Trophoblast cell (in vitro differentiated cells and primary cell): Measurements from ENCODE around the gene RPL39L.
A peak's percentile ranks its signal among the peaks of the same experiment; 100 is the strongest.
"Not testable (repeated sequence)": the region's sequence is repeated elsewhere in the genome, so short reads cannot be mapped to it uniquely, and the experiment has no call there.

Source experiments
- DNase-seq, 2 donors: peaks; one replicate each; pipeline ENCODE4 v3.0.0-alpha.2; 2016
- H2AFZ ChIP-seq: 2 replicates; pipeline ENCODE4 v1.6.1; 2013; ENCODE audit warnings: low read length, moderate library complexity, mild to moderate bottlenecking; ENCODE audit not compliant: insufficient read depth, poor library complexity
- H2AK5ac ChIP-seq: 2 replicates; pipeline ENCODE4 v1.6.1; 2013; ENCODE audit warnings: mild to moderate bottlenecking, low read length
- H2BK120ac ChIP-seq: 2 replicates; pipeline ENCODE4 v1.6.1; 2013; ENCODE audit warnings: low read length, mild to moderate bottlenecking, moderate library complexity; ENCODE audit not compliant: insufficient read depth, poor library complexity
- H2BK12ac ChIP-seq: 2 replicates; pipeline ENCODE4 v1.6.1; 2013; ENCODE audit warnings: mild to moderate bottlenecking, low read length, moderate library complexity
- H2BK5ac ChIP-seq: 2 replicates; pipeline ENCODE4 v1.6.1; 2013; ENCODE audit warnings: low read length, low read depth, moderate library complexity, mild to moderate bottlenecking; ENCODE audit not compliant: poor library complexity
- H3K14ac ChIP-seq: 2 replicates; pipeline ENCODE4 v1.6.1; 2013; ENCODE audit warnings: mild to moderate bottlenecking, low read length
- H3K18ac ChIP-seq: 2 replicates; pipeline ENCODE4 v1.6.1; 2013; ENCODE audit warnings: mild to moderate bottlenecking, low read length
- H3K23ac ChIP-seq: 2 replicates; pipeline ENCODE4 v1.6.1; 2013; ENCODE audit warnings: low read length
- H3K27ac ChIP-seq: 2 replicates; pipeline ENCODE4 v1.5.1; 2013; ENCODE audit warnings: low read depth, mild to moderate bottlenecking, inconsistent platforms, low read length, moderate library complexity
- H3K27me3 ChIP-seq: 2 replicates; pipeline ENCODE4 v1.6.1; 2013; ENCODE audit warnings: inconsistent platforms, mild to moderate bottlenecking, low read length, moderate library complexity; ENCODE audit not compliant: insufficient read depth
- H3K36me3 ChIP-seq, 2 experiments: 1 replicate in 1 of 2; 2 replicates in 1 of 2; pipeline ENCODE4 v1.6.1; 2013; ENCODE audit warnings: low read length in 2 of 2, mild to moderate bottlenecking in 2 of 2, moderate library complexity in 1 of 2; ENCODE audit not compliant: insufficient read depth in 2 of 2, control insufficient read depth in 1 of 2
- H3K4ac ChIP-seq: 2 replicates; pipeline ENCODE4 v1.6.1; 2013; ENCODE audit warnings: low read depth, mild to moderate bottlenecking, low read length, moderate library complexity
- H3K4me1 ChIP-seq, 2 experiments: 1 replicate in 1 of 2; 2 replicates in 1 of 2; pipeline ENCODE4 v1.6.1; 2013; ENCODE audit warnings: low read length in 2 of 2, mild to moderate bottlenecking in 2 of 2, moderate library complexity in 1 of 2; ENCODE audit not compliant: insufficient read depth in 2 of 2, control insufficient read depth in 1 of 2
- H3K4me2 ChIP-seq: 2 replicates; pipeline ENCODE4 v1.6.1; 2013; ENCODE audit warnings: inconsistent platforms, mild to moderate bottlenecking, low read length, moderate library complexity
- H3K4me3 ChIP-seq: 2 replicates; pipeline ENCODE4 v1.5.1; 2013; ENCODE audit warnings: mild to moderate bottlenecking, low read depth, low read length, inconsistent platforms
- H3K79me1 ChIP-seq: one replicate; pipeline ENCODE4 v1.6.1; 2013; ENCODE audit warnings: low read length
- H3K79me2 ChIP-seq: 2 replicates; pipeline ENCODE4 v1.6.1; 2013; ENCODE audit warnings: low read length, mild to moderate bottlenecking; ENCODE audit not compliant: control insufficient read depth, insufficient read depth, poor library complexity
- H3K9ac ChIP-seq: 2 replicates; pipeline ENCODE4 v1.6.1; 2013; ENCODE audit warnings: mild to moderate bottlenecking, low read length
- H3K9me3 ChIP-seq: 2 replicates; pipeline ENCODE4 v1.6.1; 2013; ENCODE audit warnings: low read depth, mild to moderate bottlenecking, control low read depth, inconsistent platforms, low read length; ENCODE audit not compliant: insufficient read depth
- H4K12ac ChIP-seq: 2 replicates; pipeline ENCODE4 v1.6.1; 2013; ENCODE audit warnings: low read depth, mild to moderate bottlenecking, low read length, moderate library complexity
- H4K8ac ChIP-seq: 2 replicates; pipeline ENCODE4 v1.6.1; 2013; ENCODE audit warnings: low read depth, mild to moderate bottlenecking, low read length, moderate library complexity
- H4K91ac ChIP-seq: one replicate; pipeline ENCODE4 v1.6.1; 2013; ENCODE audit warnings: low read depth, mild to moderate bottlenecking, low read length, moderate library complexity
- WGBS: extraction: QIAGEN DNeasy Blood & Tissue Kit; methylation state at CpG from one replicate; pipeline ENCODE4 v1.1.7; 2013; ENCODE audit warnings: missing lambda C conversion rate; ENCODE audit not compliant: insufficient read length, insufficient coverage; ENCODE audit errors: extremely low coverage; 5-methylcytosine and 5-hydroxymethylcytosine counted together

The RPL39L gene

DNA sequence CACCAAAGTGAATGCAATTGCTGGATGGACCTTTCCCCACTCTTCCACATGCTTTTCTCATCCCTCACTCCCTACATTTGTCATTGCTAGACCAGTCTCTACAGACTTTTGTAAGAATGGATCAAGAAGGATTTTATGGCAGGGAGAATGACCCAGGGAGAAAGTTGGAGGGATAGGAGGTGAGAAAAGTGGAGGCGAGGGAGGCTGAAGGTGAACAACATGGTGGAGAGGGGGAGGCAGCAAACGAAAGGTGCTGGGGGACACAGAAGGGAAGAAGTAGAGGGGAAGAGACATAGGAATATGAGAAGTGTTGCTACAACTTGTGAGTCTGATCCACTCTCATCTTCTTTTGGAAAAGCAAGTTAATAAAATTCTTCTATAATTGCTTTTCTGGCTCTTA is 33.6 kb upstream of the RPL39L start:
- Histone ChIP-seq H2AFZ (no peak overlapping the region), H3K27ac (no peak overlapping the region), H3K4me2 (no peak overlapping the region), H4K8ac (no peak overlapping the region), H4K91ac (peak overlapping the region; percentile 50), H2BK5ac (no peak overlapping the region), H2BK12ac (peak overlapping the region; percentile 37), H3K4me1 (peaks cover 0 to 10% of the 10 kb centered on the region in 2 experiments), H3K9ac (no peak overlapping the region), H3K36me3 (no peaks in the 10 kb centered on the region), H3K27me3 (no peaks in the 10 kb centered on the region), H3K14ac (no peak overlapping the region), H2BK120ac (no peak overlapping the region), H3K9me3 (no peaks in the 10 kb centered on the region), H4K12ac (no peak overlapping the region), H3K4me3 (no peak overlapping the region), H3K23ac (no peak overlapping the region), H3K4ac (no peak overlapping the region), H2AK5ac (no peak overlapping the region), H3K79me2 (no peaks in the 10 kb centered on the region), H3K18ac (no peak overlapping the region), H3K79me1 (peaks cover 5% of the 10 kb centered on the region)
- DNase-seq: no peak
- no CpG with 5 or more reads among the region's 2 CpGs for WGBS

- H3K4me2 ChIP-seq, H2AK5ac ChIP-seq, H3K36me3 ChIP-seq, H3K27ac ChIP-seq, H2BK5ac ChIP-seq, H3K79me1 ChIP-seq, H3K23ac ChIP-seq, H3K79me2 ChIP-seq, H3K27me3 ChIP-seq, H3K4me3 ChIP-seq, H3K14ac ChIP-seq, H2AFZ ChIP-seq, H3K4ac ChIP-seq, H3K9ac ChIP-seq, DNase-seq, H3K18ac ChIP-seq, H3K4me1 ChIP-seq, H3K9me3 ChIP-seq, H4K12ac ChIP-seq: not testable (repeated sequence)
- Histone ChIP-seq H4K91ac (peak overlapping the region; percentile 50), H2BK12ac (peak overlapping the region; percentile 15), H4K8ac (peak overlapping the region; percentile 4), H2BK120ac (peak overlapping the region; percentile 41)
- no CpG with 5 or more reads among the region's 5 CpGs for WGBS
These were observed 31.6 kb upstream of the RPL39L start for GRCh38 chr3:187170911-187171310.

DNA sequence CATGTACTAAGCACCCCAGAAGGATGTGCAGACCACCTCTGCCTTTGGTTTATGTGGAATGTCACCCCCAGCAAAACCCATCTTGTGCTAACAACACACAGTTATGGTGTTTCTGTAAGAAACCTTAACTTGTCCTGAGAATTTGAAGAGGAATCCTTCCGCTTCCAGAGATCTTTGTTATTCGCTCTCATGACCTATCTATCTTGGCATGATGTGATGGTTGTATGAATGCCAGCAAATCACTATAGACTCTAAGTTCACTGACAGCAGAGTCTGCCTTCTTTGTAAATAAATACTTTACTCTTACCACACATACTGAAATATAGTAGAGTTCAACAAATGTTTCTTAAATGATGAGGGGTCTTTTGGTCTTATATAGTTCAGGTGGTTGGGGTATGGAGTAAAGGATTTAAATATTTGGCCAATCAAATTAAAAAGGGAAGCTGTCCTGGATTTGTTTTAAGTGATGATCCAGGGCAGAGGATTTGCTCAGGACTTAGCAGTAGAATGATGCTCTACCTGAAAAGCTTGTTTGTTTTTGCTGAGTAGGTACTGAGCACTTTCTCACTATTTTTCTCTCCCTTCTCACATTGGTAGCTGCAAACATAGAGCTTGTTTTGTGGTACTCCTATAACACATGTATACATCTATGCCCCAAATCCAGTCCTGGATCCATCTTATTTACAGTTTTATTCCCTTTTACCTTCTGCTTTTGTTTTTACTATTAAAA is 30.1 kb upstream of the RPL39L start:
- DNase-seq: peak; percentile 20 to 85
- H3K9me3 ChIP-seq: no peaks in the 10 kb centered on the region
- no peak overlapping the region for H4K8ac ChIP-seq
- peaks cover 5% of the 10 kb centered on the region for H3K79me1 ChIP-seq
- no peaks in the 10 kb centered on the region for H3K27me3 ChIP-seq
- no peak overlapping the region for H3K14ac ChIP-seq
- H3K9ac ChIP-seq: no peak overlapping the region
- no peak overlapping the region for H3K23ac ChIP-seq
- no peak overlapping the region for H3K18ac ChIP-seq
- no peak overlapping the region for H2BK5ac ChIP-seq
- H3K27ac ChIP-seq: no peak overlapping the region
- no peak overlapping the region for H3K4me2 ChIP-seq
- no peaks in the 10 kb centered on the region for H3K36me3 ChIP-seq
- no peak overlapping the region for H4K12ac ChIP-seq
- H3K79me2 ChIP-seq: no peaks in the 10 kb centered on the region
- peaks cover 0 to 9% of the 10 kb centered on the region in 2 experiments for H3K4me1 ChIP-seq
- H2BK12ac ChIP-seq: peak overlapping the region; percentile 81
- peak overlapping the region; percentile 39 for H2BK120ac ChIP-seq
- H4K91ac ChIP-seq: no peak overlapping the region
- WGBS: no CpG with 5 or more reads among the region's 2 CpGs
- no peak overlapping the region for H2AFZ ChIP-seq
- H3K4ac ChIP-seq: no peak overlapping the region
- H2AK5ac ChIP-seq: no peak overlapping the region
- H3K4me3 ChIP-seq: no peak overlapping the region

DNA sequence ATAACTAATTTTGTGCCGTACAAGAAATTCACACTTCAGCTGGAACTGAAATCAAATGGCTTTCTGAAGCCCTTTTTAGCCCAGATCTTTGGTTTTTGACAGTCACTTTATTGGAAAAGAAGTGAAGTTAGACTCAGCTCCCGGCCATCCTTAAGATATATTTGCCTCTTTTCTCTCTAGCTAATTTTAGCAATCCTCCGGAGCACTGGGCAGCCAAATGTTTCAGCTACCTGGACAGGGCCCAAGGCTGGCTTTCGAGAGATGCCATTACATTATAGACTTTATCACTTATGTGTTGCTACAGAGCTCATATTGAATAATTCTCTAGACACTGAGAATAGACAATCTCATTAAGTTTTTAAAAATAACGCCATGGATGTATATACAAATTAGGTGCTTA is 28.5 kb upstream of the RPL39L start:
- Histone ChIP-seq H2AFZ (no peak overlapping the region), H3K18ac (no peak overlapping the region), H3K79me1 (peaks cover 2% of the 10 kb centered on the region), H2BK5ac (no peak overlapping the region), H3K23ac (no peak overlapping the region), H3K4me3 (no peak overlapping the region), H3K27ac (no peak overlapping the region), H4K8ac (no peak overlapping the region), H3K36me3 (no peaks in the 10 kb centered on the region), H3K9ac (no peak overlapping the region), H3K4ac (no peak overlapping the region), H2BK120ac (no peak overlapping the region), H3K4me2 (no peak overlapping the region), H2AK5ac (no peak overlapping the region), H3K14ac (no peak overlapping the region), H3K27me3 (no peaks in the 10 kb centered on the region), H2BK12ac (no peak overlapping the region), H3K79me2 (no peaks in the 10 kb centered on the region), H3K9me3 (no peaks in the 10 kb centered on the region), H4K12ac (no peak overlapping the region), H3K4me1 (peaks cover 0 to 6% of the 10 kb centered on the region in 2 experiments), H4K91ac (no peak overlapping the region)
- WGBS: no CpG with 5 or more reads among the region's 5 CpGs
- no peak for DNase-seq
